Measurements from ENCODE around the gene LY86. TPM values are rescaled to one million over a fixed set of nuclear protein-coding genes. Genes with fewer than 3 reads are reported as not detected.
A peak's percentile ranks its signal among the peaks of the same experiment; 100 is the strongest.

LY86 gene
- total and polyA plus RNA-seq, 2 donors: 3.9 to 4.1 TPM

DNA sequence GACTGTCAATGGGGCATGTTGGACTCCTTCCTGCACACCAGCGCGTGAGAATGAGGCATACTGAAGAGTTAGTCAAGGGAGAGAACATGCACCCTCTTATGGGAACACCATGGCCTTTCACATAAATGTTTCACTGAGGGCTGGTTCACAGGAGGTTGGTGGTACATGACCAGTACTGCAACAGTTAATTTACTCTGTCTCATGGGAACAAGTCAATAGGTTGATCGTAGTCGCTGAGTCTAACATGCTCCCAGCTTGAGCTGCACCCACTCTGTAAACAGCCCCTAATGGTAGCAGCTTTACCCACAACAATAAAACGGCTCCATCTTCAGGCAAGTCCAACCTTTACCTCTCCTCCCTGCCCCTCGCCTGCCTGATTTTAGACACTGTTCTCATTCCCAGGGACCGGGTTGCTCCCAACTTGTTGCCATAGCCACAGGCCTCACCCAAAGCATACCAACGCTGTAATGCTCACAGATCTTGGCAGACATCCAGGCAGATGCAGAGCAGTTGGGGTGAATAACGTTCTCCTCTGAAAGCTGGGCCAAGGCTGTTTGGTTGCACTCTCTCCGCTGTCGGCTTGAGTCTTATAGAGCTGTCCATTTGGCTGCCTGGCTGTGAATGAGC lies 111.3 kb downstream of the LY86 start:
- DNase-seq (ENCODE audit: extremely low spot score): peak; percentile 97
- H3K36me3 ChIP-seq (ENCODE audit: insufficient read depth): no peaks in the 10 kb centered on the region
- no peak overlapping the region for H3K27ac ChIP-seq (ENCODE audit: low read depth)
- 21% methylated on average over 11 of the region's 11 CpGs for WGBS
- H3K4me3 ChIP-seq (ENCODE audit: low read depth, low read length): no peak overlapping the region
- H3K4me1 ChIP-seq (ENCODE audit: insufficient read depth): no peaks in the 10 kb centered on the region

DNA sequence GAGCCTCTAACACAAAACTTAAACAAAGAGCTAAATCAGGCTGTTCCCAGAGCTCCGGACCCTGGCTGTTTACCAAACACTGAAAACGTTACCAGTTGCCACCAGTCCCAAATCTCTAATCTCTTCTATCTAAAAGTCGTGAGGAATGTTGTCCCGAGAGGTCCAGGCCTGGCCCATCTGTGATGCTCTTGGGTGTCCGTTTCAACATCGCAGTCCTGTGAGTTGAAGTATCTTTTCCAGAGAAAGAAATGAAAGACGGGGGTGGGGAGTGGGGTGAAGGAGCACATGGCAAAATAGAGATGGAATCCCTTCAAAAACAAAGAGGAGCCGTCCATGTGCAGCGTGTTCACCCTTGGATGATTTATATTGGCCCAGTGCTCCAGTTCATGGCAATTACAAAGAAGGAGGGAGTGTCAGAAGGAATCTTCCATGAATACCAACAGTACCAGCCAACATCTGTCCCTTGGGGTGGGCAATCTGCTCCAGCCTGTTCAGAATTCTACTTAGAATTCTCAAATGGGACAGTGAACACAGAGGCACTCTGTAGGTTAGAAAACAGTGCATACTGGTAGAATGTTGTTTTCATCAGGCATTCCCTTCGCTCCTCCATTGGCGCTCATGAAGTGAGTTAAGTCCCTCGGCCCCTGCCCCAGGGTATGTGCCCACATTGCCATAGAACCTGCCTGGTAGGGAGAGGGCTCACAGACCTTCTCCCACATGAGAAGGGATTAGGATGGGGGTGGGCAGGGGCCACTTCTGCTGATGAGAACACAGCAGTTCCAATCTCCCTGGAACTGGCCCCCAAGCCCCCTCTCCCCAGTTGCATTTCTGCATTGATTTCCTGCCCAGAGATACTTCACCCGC lies 112.1 kb downstream of the LY86 start:
- DNase-seq (ENCODE audit: extremely low spot score): no peak
- Histone ChIP-seq H3K36me3 (ENCODE audit: insufficient read depth) (no peaks in the 10 kb centered on the region), H3K4me3 (ENCODE audit: low read depth, low read length) (no peak overlapping the region), H3K4me1 (ENCODE audit: insufficient read depth) (no peaks in the 10 kb centered on the region), H3K27ac (ENCODE audit: low read depth) (no peak overlapping the region)
- 45% methylated on average over 13 of the region's 13 CpGs for WGBS

DNA sequence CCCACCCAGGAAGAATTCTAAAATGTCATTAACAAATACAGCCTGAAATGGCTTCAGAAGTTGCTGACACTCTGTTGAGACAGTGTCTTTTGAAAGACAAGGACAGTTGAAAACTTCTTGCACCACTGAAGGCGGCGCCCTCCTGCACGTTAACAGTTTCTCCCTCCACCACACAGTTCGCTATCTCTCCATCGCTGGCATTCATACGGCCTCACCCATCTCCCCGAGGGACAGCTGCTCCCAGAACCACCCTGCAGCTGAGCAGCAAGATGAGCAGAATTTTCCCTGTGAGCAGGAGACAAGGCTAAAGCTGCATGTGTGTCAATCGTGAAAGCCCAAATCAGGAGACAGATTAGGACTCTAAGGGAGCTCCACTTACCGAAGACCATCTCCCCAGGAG lies 113.3 kb downstream of the LY86 start:
- Histone ChIP-seq H3K4me3 (ENCODE audit: low read depth, low read length) (no peak overlapping the region), H3K36me3 (ENCODE audit: insufficient read depth) (no peaks in the 10 kb centered on the region), H3K27ac (ENCODE audit: low read depth) (no peak overlapping the region), H3K4me1 (ENCODE audit: insufficient read depth) (no peaks in the 10 kb centered on the region)
- 76% methylated on average over 9 of the region's 9 CpGs for WGBS
- no peak for DNase-seq (ENCODE audit: extremely low spot score)

DNA sequence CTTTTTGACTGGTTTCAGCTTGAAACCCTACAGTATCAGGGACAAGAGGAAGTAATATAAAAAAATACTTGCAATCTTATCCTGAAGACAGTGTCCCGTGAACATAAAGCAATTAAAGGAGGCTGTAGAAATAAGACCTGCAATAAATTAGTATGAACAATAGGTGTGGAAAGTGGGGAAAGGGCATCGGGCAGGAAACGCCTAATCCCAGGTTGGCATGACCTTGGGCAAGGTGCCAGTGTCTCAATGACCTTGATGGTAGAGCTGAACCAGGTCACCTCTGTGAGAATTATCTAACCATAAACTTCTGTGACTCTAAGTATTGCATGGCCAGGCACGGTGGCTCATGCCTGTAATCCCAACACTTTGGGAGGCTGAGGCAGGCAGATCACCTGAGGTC lies 115.2 kb downstream of the LY86 start:
- DNase-seq (ENCODE audit: extremely low spot score): no peak
- 78% methylated on average over 4 of the region's 4 CpGs for WGBS
- Histone ChIP-seq H3K27ac (ENCODE audit: low read depth) (no peak overlapping the region), H3K4me3 (ENCODE audit: low read depth, low read length) (no peak overlapping the region), H3K36me3 (ENCODE audit: insufficient read depth) (no peaks in the 10 kb centered on the region), H3K4me1 (ENCODE audit: insufficient read depth) (no peaks in the 10 kb centered on the region)

All from urinary bladder (tissue), 4 donors.